ENCODE data around the gene RNF181.
"Not testable (repeated sequence)": the region's sequence is repeated elsewhere in the genome, so short reads cannot be mapped to it uniquely, and the experiment has no call there.

Gene RNF181

DNA sequence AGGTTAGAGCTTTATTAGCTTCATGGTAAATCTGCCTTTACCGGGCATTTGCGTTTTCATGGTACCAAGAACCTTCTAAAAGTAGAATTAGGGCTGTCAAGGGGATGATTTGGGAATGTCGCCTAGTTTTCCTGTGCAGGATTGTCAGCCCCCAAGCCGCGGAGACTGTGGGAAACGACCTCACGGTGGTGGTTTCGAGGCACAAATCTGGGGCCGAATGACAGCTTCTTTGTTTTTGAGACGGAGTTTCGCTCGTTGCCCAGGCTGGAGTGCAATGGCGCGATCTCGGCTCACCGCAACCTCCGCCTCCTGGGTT lies 19.8 kb downstream of the RNF181 start:
- in situ Hi-C loops (cut with HindIII; ENCODE audit: low sequenced_read_pairs), result no loop called here
- TF ChIP-seq, protein P1, sequence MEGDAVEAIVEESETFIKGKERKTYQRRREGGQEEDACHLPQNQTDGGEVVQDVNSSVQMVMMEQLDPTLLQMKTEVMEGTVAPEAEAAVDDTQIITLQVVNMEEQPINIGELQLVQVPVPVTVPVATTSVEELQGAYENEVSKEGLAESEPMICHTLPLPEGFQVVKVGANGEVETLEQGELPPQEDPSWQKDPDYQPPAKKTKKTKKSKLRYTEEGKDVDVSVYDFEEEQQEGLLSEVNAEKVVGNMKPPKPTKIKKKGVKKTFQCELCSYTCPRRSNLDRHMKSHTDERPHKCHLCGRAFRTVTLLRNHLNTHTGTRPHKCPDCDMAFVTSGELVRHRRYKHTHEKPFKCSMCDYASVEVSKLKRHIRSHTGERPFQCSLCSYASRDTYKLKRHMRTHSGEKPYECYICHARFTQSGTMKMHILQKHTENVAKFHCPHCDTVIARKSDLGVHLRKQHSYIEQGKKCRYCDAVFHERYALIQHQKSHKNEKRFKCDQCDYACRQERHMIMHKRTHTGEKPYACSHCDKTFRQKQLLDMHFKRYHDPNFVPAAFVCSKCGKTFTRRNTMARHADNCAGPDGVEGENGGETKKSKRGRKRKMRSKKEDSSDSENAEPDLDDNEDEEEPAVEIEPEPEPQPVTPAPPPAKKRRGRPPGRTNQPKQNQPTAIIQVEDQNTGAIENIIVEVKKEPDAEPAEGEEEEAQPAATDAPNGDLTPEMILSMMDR (IDR thresholded peaks at IDR 0.05; ENCODE audit: low read depth, low read length), result no peak
- no peak for DNase-seq (ENCODE audit: low read depth, low spot score)
- H3K4me3 ChIP-seq (ENCODE audit: low read depth, low read length), result no peak overlapping the region

DNA sequence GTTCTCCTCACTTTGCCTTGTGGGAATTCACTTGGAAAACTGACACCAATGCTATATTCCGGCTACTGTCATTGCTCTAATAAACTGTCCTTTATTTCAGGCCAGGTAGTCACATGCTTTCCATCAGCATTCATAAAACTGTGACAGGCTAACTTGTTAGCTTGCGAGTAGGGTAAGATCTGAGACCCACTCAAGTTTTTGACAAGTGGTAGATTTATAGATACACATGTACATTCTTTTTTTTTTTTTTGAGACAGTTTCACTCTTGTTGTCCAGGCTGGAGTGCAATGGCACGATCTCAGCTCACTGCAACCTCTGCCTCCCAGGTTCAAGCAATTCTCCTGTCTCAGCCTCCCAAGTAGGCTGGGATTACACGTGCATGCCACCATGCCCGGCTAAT lies 22.2 kb downstream of the RNF181 start:
- in situ Hi-C loops (cut with HindIII; ENCODE audit: low sequenced_read_pairs); DNase-seq (ENCODE audit: low read depth, low spot score); H3K4me3 ChIP-seq (ENCODE audit: low read depth, low read length): not testable (repeated sequence)

DNA sequence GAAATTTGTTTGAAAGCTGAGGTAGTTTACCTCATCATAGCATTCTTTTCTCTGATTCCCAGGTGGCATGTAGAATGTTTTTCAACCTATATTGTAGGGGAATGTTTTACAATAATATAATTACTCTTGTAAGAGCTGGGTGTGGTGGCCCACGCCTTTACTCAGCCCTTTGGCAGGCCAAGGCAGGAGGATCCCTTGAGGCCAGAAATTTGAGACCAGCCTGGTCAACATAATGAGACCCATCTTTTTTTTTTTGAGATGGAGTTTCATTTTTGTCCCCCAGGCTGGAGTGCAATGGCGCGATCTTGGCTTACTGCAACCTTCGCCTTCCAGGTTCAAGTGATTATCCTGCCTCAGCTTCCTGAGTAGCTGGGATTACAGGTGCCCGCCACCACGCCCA lies 24.1 kb downstream of the RNF181 start:
- no peak for DNase-seq (ENCODE audit: low read depth, low spot score)
- TF ChIP-seq, protein P1 (IDR thresholded peaks at IDR 0.05; ENCODE audit: low read depth, low read length), result no peak
- no peak overlapping the region for H3K4me3 ChIP-seq (ENCODE audit: low read depth, low read length)
- in situ Hi-C loops (cut with HindIII; ENCODE audit: low sequenced_read_pairs), result no loop called here

GRCh38 chr2:85621338-85621737 lies 25.8 kb downstream of the RNF181 start:
- in situ Hi-C loops (cut with HindIII; ENCODE audit: low sequenced_read_pairs), result no loop called here
- no peak overlapping the region for H3K4me3 ChIP-seq (ENCODE audit: low read depth, low read length)
- TF ChIP-seq, protein P1 (IDR thresholded peaks at IDR 0.05; ENCODE audit: low read depth, low read length), result no peak
- DNase-seq (ENCODE audit: low read depth, low spot score), result no peak

- in situ Hi-C loops (cut with HindIII; ENCODE audit: low sequenced_read_pairs), result no loop called here
- DNase-seq (ENCODE audit: low read depth, low spot score), result no peak
- TF ChIP-seq, protein P1 (IDR thresholded peaks at IDR 0.05; ENCODE audit: low read depth, low read length), result no peak
- H3K4me3 ChIP-seq (ENCODE audit: low read depth, low read length), result no peak overlapping the region
Measured at GRCh38 chr2:85623991-85624390, 28.4 kb downstream of the RNF181 start.

GRCh38 chr2:85628658-85629057 lies 33.1 kb downstream of the RNF181 start:
- no peak overlapping the region for H3K4me3 ChIP-seq (ENCODE audit: low read depth, low read length)
- in situ Hi-C loops (cut with HindIII; ENCODE audit: low sequenced_read_pairs), result no loop called here
- TF ChIP-seq, protein P1 (IDR thresholded peaks at IDR 0.05; ENCODE audit: low read depth, low read length), result no peak
- DNase-seq (ENCODE audit: low read depth, low spot score), result no peak

- TF ChIP-seq, protein P1 (IDR thresholded peaks at IDR 0.05; ENCODE audit: low read depth, low read length), result no peak
- in situ Hi-C loops (cut with HindIII; ENCODE audit: low sequenced_read_pairs), result no loop called here
- H3K4me3 ChIP-seq (ENCODE audit: low read depth, low read length), result no peak overlapping the region
- DNase-seq (ENCODE audit: low read depth, low spot score), result no peak
Measured at GRCh38 chr2:85631316-85631715, 35.8 kb downstream of the RNF181 start.
